NCI-H2107 (cell line): ENCODE results near the gene ZNF678.
"Not testable (repeated sequence)": the region's sequence is repeated elsewhere in the genome, so short reads cannot be mapped to it uniquely, and the experiment has no call there.

Source experiments
- DNase-seq: peaks from one replicate; lab custom pipeline; 2025; lab: John Stamatoyannopoulos, UW

ZNF678 gene

DNA sequence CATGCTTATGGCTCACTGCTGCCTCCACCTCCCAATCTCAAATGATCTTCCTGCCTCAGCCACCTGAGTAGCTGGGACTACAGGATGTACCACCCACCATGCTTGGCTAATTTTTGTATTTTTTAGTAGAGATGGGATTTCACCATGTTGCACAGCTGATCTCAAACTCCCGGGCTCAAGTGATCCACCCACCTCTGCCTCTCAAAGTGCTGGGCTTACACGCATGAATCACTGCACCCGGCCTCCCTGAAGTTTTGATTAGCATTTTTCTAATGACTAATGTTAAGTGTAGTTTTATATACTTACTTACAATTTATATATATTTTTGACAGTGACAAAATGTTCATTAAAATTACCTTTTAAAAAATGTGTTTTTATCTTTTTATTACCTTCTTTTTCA lies 41.1 kb downstream of the ZNF678 start:
- no peak for DNase-seq

DNA sequence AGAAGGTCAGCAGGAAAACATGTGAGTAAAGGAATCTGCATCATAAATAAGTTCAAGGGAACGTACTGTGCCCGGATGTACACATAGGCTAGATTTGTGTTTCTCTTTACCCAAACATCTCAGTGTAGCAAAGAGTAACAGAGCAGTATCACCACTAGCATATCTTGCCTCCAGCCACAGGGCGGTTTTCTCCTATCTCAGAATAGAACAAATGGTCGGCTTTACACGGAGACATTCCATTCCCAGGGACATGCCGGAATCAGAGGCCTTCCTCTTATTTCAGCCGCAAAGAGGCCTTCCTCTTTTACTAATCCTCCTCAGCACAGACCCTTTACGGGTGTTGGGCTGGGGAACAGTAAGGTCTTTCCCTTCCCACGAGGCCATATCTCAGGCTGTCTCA lies 42.9 kb downstream of the ZNF678 start:
- not testable (repeated sequence) for DNase-seq

DNA sequence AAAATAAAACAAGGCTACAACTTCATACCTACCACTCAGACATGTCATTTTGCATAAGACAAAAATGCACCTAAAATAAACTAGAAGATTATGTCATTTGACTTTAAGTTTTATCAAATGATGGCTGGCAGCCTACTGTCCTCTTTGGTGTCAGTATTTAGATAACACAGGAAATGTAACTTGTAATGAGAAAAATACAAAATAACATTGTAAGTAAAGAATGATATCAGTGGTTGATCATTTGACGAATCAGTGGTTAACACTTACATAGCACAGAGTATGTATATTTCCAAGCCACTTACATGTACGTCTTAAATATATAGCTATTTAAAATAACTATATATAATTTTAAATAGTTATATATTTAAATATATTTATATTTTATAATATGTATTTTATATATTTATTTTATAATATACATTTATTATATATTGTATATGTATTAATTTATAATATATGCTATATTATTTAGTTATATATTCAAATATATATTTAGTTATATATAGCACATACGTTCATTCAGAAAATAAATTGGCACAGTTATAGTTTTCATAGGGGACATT lies 44.1 kb downstream of the ZNF678 start:
- no peak for DNase-seq

DNA sequence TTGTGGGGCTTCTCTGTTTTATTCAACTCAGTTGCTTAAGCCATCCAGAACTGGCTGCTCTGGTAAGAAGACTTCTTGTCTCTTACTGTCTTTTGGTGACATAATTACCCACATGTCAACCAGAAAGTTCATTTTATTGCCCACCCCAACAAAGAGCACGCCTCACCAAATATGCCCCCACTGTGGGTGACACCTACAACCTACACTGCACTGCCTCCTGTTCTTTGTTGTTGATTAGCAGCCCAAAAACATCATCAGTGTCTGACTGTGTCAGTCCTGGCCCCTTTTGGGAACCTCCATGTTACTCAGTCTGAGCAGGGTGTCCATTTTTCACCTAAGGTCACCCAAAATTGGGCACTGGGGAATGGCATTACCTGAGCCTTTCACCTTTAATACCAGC lies 49.3 kb downstream of the ZNF678 start:
- DNase-seq = no peak

DNA sequence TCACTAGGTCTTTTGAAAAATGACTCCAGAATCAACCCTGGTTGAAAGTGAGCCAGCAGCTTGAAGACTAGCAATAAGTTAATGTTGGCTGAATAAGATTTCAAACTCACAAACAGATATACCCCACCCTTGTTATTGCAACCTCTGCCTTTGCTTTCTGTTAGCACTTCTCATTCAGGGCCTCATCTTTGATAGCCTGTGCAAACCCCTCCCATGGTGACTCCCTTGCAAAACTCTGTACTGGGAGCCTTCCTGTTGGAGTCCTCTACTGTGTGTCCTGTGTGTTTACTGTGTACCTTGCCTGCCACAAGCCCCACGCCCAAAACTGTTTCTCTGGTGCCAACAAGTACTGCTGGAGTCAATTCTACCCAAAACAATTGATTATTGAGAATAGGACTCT lies 50.2 kb downstream of the ZNF678 start:
- no peak for DNase-seq

DNA sequence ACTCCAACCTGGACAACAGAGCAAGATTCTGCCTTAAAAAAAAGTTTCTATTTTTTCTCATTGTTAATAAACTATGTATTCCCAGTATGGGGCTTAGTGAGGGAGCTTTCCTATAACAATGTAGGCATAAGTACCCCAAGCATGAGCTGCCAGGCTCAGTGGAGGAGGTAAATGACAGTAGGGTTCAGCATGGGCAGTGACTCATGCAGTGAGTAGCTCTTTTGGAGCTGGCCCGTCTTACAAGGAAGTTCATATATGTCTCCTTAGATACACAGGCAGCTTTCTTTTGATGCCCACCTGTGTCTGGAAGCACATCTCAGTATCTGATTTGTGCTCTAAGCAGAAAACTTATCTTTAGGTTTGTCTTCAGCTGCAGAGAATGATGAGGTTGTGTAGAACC lies 57.9 kb downstream of the ZNF678 start:
- no peak for DNase-seq

GRCh38 chr1:227622739-227623475 lies 59.6 kb downstream of the ZNF678 start:
- no peak for DNase-seq

- no peak for DNase-seq
These were observed 69.0 kb downstream of the ZNF678 start for GRCh38 chr1:227632325-227632724.

DNA sequence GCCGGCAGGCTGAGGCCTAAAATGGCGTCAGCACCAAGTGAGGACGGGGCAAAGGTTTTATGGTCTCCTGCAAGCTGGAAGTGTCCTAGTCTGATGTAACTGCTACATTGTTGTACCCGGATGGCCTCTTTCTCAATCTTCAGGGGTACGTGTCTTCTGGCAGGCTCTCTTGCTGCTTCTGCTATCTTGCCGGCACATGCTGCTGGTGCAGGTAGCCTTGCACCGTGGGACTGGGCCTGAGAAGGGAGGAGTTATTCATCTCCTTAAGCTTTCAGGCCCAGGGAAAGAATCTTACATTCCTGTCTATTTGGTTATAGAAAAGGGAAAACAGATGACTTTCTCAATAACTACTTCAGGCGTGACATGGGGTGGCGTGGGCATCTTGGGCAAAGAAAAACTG lies 72.2 kb downstream of the ZNF678 start:
- no peak for DNase-seq

DNA sequence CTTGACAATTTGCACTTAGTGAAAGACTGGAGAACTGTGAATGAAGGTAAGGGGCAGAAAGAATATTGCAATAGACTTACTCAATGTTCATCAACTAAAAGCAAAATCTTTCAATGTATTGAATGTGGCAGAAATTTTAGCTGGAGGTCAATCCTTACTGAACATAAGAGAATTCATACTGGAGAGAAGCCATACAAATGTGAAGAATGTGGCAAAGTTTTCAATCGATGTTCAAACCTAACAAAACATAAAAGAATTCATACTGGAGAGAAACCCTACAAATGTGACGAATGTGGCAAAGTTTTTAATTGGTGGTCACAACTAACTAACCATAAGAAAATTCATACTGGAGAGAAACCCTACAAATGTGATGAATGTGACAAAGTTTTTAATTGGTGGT lies 91.1 kb downstream of the ZNF678 start:
- no peak for DNase-seq

GRCh38 chr1:227654858-227655752 lies 91.7 kb downstream of the ZNF678 start:
- DNase-seq = no peak

DNA sequence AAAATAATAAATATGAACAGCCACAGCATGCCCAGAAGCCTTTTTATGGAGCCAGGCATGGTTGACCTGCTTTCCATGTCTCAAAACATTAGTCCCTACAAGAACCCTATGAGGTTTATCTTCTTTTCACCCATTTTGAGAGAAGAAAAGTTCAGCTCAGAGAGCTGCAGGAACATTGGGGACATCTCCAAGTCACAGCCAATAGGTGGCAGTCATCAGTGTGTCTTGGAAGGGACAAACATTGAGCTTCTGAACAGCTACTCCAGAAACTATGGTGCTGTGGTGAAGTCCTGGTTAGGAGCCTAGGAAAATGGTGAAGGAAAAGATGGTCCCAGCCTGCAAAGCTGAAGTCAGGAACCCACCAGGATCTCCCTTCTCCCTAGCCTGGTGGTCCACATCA lies 98.1 kb downstream of the ZNF678 start:
- no peak for DNase-seq

GRCh38 chr1:227662933-227663332 lies 99.6 kb downstream of the ZNF678 start:
- DNase-seq = no peak

- no peak for DNase-seq
These were observed 102.9 kb downstream of the ZNF678 start for GRCh38 chr1:227666286-227666685.

DNA sequence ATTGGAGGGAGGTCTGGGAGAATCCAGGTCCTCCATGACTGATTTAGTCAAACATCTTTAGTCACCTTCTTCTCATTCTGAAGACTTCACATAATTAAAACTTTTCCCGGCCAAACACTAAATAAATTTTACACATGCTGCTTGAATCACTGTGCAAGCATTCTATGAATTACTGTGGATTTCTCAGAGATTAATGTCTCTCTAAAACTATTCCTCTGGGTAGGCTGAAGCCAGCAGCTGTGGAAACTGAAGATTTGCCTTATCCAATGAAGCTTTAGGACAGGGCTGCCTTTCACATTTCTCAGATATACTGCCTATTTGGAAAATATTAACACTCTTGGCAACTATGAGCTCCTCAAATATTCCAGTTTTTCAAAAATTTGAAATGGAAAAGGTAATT lies 110.1 kb downstream of the ZNF678 start:
- DNase-seq = no peak

- no peak for DNase-seq
These were observed 122.5 kb downstream of the ZNF678 start for GRCh38 chr1:227685807-227686206.

DNA sequence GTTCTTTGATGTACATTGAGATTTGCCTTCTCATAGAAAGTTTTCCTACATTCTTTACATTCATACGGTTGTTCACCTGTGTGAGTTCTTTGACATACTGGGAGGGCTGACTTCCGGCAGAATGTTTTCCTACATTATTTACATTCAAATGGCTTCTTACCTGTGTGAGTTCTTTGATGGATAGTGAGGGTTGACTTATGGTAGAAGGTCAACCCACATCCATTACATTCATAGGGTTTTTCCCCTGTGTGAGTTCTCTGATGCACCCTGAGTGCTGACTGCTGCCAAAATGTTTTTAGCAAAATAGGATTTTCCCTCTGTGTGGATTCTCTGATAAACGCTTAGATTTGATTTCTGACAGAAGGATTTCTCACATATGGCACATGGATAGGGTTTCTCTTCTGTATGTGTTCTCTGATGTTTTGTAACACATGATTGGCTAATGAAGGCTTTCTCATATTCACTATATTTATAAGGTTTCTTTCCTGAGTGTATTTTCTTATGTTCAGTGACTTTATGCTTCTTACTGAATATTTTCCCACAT lies 134.0 kb downstream of the ZNF678 start:
- no peak for DNase-seq

DNA sequence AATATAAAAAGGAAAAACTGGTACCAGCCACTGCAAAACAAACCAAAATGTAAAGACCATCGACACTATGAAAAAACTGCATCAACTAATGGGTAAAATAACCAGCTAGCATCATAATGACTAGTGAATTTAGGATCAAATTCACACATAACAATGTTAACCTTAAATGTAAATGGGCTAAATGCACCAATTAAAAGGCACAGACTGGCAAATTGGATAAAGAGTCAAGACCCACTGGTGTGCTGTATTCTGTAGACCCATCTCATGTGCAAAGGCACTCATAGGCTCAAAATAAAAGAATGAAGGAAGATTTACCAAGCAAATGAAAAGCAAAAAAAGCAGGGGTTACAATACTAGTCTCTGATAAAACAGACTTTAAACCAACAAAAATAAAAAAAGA lies 138.3 kb downstream of the ZNF678 start:
- not testable (repeated sequence) for DNase-seq

DNA sequence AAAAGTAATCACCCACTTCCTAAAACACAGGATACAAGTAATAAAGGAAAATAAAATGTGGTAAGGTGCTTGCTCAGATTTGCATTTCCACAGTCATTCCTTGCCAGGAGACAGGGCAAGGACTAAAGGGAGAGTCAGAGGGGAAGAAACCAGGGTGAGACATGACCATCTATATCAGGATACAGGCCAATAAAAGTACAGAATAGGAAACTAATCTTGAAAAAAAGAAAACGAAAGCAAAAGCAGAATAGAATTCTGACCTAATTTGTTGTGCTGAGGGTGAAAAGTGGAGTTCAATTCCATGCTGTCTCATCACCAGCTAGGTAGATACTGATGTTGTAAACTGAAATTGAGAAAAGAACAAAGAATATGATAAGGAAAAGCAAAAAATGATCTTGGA lies 144.5 kb downstream of the ZNF678 start:
- DNase-seq = no peak

DNA sequence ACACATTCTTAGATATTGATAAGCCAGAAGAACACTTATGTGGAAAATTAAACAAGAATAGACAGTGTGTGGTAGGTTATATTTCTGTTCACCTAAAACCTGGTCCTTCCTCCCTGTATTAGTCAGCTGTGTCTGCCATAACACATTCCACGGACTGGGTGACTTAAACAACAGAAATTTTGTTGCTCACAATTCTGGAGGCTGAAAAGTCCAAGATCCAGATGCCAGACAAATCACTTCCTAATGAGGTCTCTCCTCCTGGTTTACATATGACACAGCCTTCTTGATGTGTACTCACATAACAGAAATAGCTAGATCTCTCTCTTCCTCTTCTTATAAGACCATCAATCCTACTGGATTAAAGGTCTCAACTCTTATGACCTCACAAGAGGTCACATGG lies 146.1 kb downstream of the ZNF678 start:
- no peak for DNase-seq

DNA sequence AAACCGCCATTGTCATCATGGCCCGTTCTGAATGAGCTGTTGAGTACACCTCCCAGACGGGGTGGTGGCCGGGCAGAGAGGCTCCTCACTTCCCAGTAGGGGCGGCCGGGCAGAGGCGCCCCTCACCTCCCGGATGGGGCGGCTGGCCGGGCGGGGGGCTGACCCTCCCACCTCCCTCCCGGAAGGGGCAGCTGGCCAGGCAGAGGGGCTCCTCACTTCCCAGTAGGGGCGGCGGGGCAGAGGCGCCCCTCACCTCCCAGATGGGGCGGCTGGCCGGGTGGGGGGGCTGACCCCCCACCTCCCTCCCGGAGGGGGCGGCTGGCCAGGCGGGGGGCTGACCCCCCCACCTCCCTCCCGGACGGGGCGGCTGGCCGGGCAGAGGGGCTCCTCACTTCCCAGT lies 147.1 kb downstream of the ZNF678 start:
- not testable (repeated sequence) for DNase-seq

- no peak for DNase-seq
These were observed 149.3 kb downstream of the ZNF678 start for GRCh38 chr1:227712648-227713047.

DNA sequence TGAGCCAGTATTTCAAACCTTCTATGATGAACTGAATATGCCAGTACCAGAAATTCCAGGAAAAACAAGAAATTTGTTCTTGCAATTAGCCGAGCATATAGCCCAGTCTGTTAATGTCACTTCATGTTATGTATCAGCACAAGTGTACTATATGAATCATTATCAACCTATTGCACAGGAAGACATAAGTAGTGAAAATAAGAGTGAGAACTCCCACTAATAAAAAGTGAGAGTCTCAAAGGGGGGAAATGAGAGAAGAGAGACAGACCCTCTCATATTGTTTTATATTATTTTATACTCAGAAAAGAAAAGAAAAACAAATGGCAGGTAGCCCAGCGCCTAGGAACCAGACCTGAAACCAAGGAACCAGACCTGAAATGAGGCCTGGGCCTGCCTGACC lies 155.6 kb downstream of the ZNF678 start:
- DNase-seq = no peak
